GM23338 (cell line): ENCODE measurements around the gene RYR3. TPM values are rescaled to one million over a fixed set of nuclear protein-coding genes. Genes with fewer than 3 reads are reported as not detected.
A peak's percentile ranks its signal among the peaks of the same experiment; 100 is the strongest.

Experiments used
- ATAC-seq: fragments of 200-7000 bp; cut with Tn5 transposase; 3 replicates; pipeline ENCODE4 v1.9.1; 2020
- DNase-seq: peaks from one replicate; pipeline ENCODE4 v3.0.0-alpha.2; 2015; ENCODE audit warnings: low spot score
- H2AFZ ChIP-seq: fragments of 200-600 bp; sonication (generic); 2 replicates; pipeline ENCODE4 v1.8.0; 2016; ENCODE audit warnings: antibody characterized with exemption, mild to moderate bottlenecking, moderate library complexity
- H3F3A ChIP-seq: fragments of 200-600 bp; sonication (generic); replicated peaks from 2 replicates; pipeline ENCODE4 v1.8.0; 2017; ENCODE audit warnings: antibody characterized with exemption, mixed run types, low read depth
- H3K27ac ChIP-seq: fragments of 200-600 bp; sonication (generic); 2 replicates; pipeline ENCODE4 v1.6.1; 2016; ENCODE audit warnings: low read depth
- H3K27me3 ChIP-seq: fragments of 200-600 bp; sonication (generic); 2 replicates; pipeline ENCODE4 v1.8.0; 2016; ENCODE audit warnings: mild to moderate bottlenecking, mixed run types, moderate library complexity; ENCODE audit not compliant: insufficient read depth
- H3K36me3 ChIP-seq: fragments of 200-600 bp; sonication (generic); 2 replicates; pipeline ENCODE4 v1.8.0; 2016; ENCODE audit warnings: mild to moderate bottlenecking; ENCODE audit not compliant: insufficient read depth
- H3K4me1 ChIP-seq: fragments of 200-600 bp; sonication (generic); 2 replicates; pipeline ENCODE4 v1.8.0; 2016; ENCODE audit warnings: mild to moderate bottlenecking, moderate library complexity; ENCODE audit not compliant: insufficient read depth
- H3K4me2 ChIP-seq: fragments of 200-600 bp; sonication (generic); 2 replicates; pipeline ENCODE4 v1.7.1; 2017; ENCODE audit warnings: mixed run types
- H3K4me3 ChIP-seq: fragments of 200-600 bp; sonication (generic); 2 replicates; pipeline ENCODE4 v1.6.1; 2016; ENCODE audit warnings: mixed run types
- H3K79me2 ChIP-seq: fragments of 200-600 bp; sonication (generic); replicated peaks from 2 replicates; pipeline ENCODE4 v1.8.0; 2017; ENCODE audit warnings: mild to moderate bottlenecking; ENCODE audit not compliant: insufficient read depth
- H3K9me2 ChIP-seq: fragments of 200-600 bp; sonication (generic); 2 replicates; pipeline ENCODE4 v1.8.0; 2017; ENCODE audit not compliant: insufficient read depth
- H4K20me1 ChIP-seq: fragments of 200-600 bp; sonication (generic); replicated peaks from 2 replicates; pipeline ENCODE4 v1.8.0; 2017; ENCODE audit warnings: mild to moderate bottlenecking; ENCODE audit not compliant: insufficient read depth
- H3K27ac Mint-ChIP-seq: 2 replicates; pipeline ENCODE4 v1.8.0; 2020; ENCODE audit warnings: inconsistent platforms, mild to moderate bottlenecking, moderate library complexity, mixed read lengths
- H3K27me3 Mint-ChIP-seq: 3 replicates; pipeline ENCODE4 v1.8.0; 2022; ENCODE audit warnings: low read depth, mild to moderate bottlenecking, moderate library complexity, mixed read lengths, inconsistent platforms; ENCODE audit not compliant: insufficient read depth, poor library complexity
- H3K36me3 Mint-ChIP-seq: 3 replicates; pipeline ENCODE4 v1.8.0; 2021; ENCODE audit warnings: low read depth, mild to moderate bottlenecking, inconsistent platforms, moderate library complexity, mixed read lengths
- H3K4me1 Mint-ChIP-seq: 3 replicates; pipeline ENCODE4 v1.8.0; 2020; ENCODE audit warnings: mild to moderate bottlenecking, inconsistent platforms, mixed read lengths
- H3K4me3 Mint-ChIP-seq: 3 replicates; pipeline ENCODE4 v1.8.0; 2021; ENCODE audit warnings: moderate library complexity, mild to moderate bottlenecking, inconsistent platforms, mixed read lengths
- H3K9me3 Mint-ChIP-seq: 3 replicates; pipeline ENCODE4 v1.8.0; 2020; ENCODE audit warnings: moderate library complexity, mild to moderate bottlenecking, inconsistent platforms, mixed read lengths
- CREB1 ChIP-seq: fragments of 250-450 bp; sonication (Bioruptor Pico); IDR thresholded peaks from 2 replicates; pipeline ENCODE4 v1.5.0; 2020; ENCODE audit warnings: low read depth, mild to moderate bottlenecking, moderate library complexity
- EZH2phosphoT487 ChIP-seq: fragments of 200-600 bp; sonication (generic); IDR thresholded peaks from one replicate; pipeline ENCODE4 v1.8.1; 2018; ENCODE audit warnings: antibody characterized with exemption; ENCODE audit not compliant: unreplicated experiment
- NANOG ChIP-seq: IDR thresholded peaks from 2 replicates; pipeline ENCODE4 v1.6.1; 2016; ENCODE audit warnings: antibody characterized with exemption, borderline replicate concordance
- POLR2AphosphoS5 ChIP-seq: IDR thresholded peaks from 2 replicates; pipeline ENCODE4 v1.6.1; 2016; ENCODE audit warnings: antibody characterized with exemption, low read depth
- REST ChIP-seq: IDR thresholded peaks from one replicate; pipeline ENCODE4 v1.6.1; 2018; ENCODE audit warnings: antibody characterized with exemption; ENCODE audit not compliant: unreplicated experiment
- ZNF114 ChIP-seq: fragments of 250-450 bp; sonication (Bioruptor Pico); IDR thresholded peaks from 2 replicates; pipeline ENCODE4 v1.5.0; 2020; ENCODE audit warnings: mild to moderate bottlenecking, moderate library complexity
- ZNF331 ChIP-seq: fragments of 250-450 bp; sonication (Bioruptor Pico); IDR thresholded peaks from 2 replicates; pipeline ENCODE4 v1.5.0; 2020; ENCODE audit warnings: low read depth, mild to moderate bottlenecking, moderate library complexity
- ZNF462 ChIP-seq: fragments of 250-450 bp; sonication (Bioruptor Pico); IDR thresholded peaks from 2 replicates; pipeline ENCODE4 v1.5.0; 2020; ENCODE audit warnings: mild to moderate bottlenecking, moderate library complexity
- polyA plus RNA-seq: library from polyadenylated mRNA; unstranded; fragments of >200 nt; fragmentation: Nextera tagmentation; extraction: Ambion mirVana; gene quantifications from 2 replicates; pipeline ENCODE4 v1.2.1, GENCODE V29; 2016
- total RNA-seq: library from RNA; depleted of rRNA; stranded (reverse); fragments of >200 nt; shearing (Covaris generic); gene quantifications from 2 replicates; pipeline ENCODE4 v1.2.3, GENCODE V29; 2014

The RYR3 gene
- total and polyA plus RNA-seq, 2 experiments from 2014 or later: 1.1 to 1.2 TPM

- TF ChIP-seq ZNF462 (CRISPR knock-in tag) (no peak), ZNF114 (CRISPR knock-in tag) (no peak), EZH2phosphoT487 (no peak)
Observed at GRCh38 chr15:33448151-33448550, 137.4 kb downstream of the RYR3 start (continued).

GRCh38 chr15:33448961-33449606 is 138.3 kb downstream of the RYR3 start:
- Histone ChIP-seq H3F3A (no peaks in the 10 kb centered on the region), H3K27me3 (no peaks in the 10 kb centered on the region), H4K20me1 (no peaks in the 10 kb centered on the region), H3K9me2 (no peaks in the 10 kb centered on the region; the same call in 1 of the 2 replicates), H3K36me3 (no peaks in the 10 kb centered on the region), H3K4me2 (no peak overlapping the region), H3K27ac (no peak overlapping the region), H3K79me2 (no peaks in the 10 kb centered on the region), H2AFZ (peak overlapping the region; percentile 74), H3K4me3 (no peak overlapping the region), H3K4me1 (peaks cover 4% of the 10 kb centered on the region; the same call in 1 of the 2 replicates)
- Mint-ChIP-seq H3K27ac (no peak overlapping the region), H3K27me3 (no peaks in the 10 kb centered on the region), H3K4me1 (peaks cover 15% of the 10 kb centered on the region; the same call in 2 of the 3 replicates), H3K36me3 (no peaks in the 10 kb centered on the region), H3K9me3 (no peaks in the 10 kb centered on the region), H3K4me3 (no peak overlapping the region)
- ATAC-seq: peak; percentile 46; the same call in 1 of the 3 replicates
- DNase-seq: no peak
- TF ChIP-seq NANOG (no peak), REST (no peak), ZNF114 (CRISPR knock-in tag) (no peak), POLR2AphosphoS5 (no peak), CREB1 (no peak), EZH2phosphoT487 (no peak), ZNF331 (CRISPR knock-in tag) (no peak)
